Subcutaneous adipose tissue (tissue), 4 donors: Measurements from ENCODE around the gene FBN3. TPM values are rescaled to one million over a fixed set of nuclear protein-coding genes. Genes with fewer than 3 reads are reported as not detected.

ENCODE experiments used
- total RNA-seq, 4 donors: library from RNA; depleted of rRNA; stranded (reverse); fragments of >200 nt; gene quantifications; one replicate each; pipeline ENCODE4 v1.1.0, GENCODE V29; 2016
- TF ChIP-seq, protein P1 (sequence below): fragments of 450-650 bp; IDR thresholded peaks from one replicate; pipeline ENCODE4 v1.5.1; 2016; ENCODE audit warnings: low read depth, mild to moderate bottlenecking, control low read depth, antibody characterized with exemption, moderate library complexity

Gene FBN3
- total RNA-seq, 4 donors from 2014 or later = not detected

DNA sequence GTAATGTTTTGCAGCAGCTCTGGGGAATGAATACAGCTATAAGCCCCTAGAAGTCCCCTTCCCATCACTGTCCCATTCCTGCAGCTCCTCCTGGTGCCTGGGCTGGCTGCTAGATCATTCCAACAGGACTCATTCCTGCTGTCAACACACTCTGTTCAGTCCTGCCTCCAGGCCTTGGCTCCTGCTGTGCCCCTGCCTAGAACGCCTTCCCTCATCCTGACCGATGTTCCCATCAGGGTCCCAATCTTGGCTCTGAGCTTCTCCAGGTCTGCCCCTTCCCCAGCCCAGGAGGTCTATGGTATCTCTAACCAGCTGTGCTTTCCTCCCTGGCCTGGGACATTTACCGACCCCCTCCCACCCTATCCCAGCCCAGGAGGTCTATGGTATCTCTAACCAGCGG, 48.1 kb downstream of the FBN3 start:
- TF ChIP-seq, protein P1, sequence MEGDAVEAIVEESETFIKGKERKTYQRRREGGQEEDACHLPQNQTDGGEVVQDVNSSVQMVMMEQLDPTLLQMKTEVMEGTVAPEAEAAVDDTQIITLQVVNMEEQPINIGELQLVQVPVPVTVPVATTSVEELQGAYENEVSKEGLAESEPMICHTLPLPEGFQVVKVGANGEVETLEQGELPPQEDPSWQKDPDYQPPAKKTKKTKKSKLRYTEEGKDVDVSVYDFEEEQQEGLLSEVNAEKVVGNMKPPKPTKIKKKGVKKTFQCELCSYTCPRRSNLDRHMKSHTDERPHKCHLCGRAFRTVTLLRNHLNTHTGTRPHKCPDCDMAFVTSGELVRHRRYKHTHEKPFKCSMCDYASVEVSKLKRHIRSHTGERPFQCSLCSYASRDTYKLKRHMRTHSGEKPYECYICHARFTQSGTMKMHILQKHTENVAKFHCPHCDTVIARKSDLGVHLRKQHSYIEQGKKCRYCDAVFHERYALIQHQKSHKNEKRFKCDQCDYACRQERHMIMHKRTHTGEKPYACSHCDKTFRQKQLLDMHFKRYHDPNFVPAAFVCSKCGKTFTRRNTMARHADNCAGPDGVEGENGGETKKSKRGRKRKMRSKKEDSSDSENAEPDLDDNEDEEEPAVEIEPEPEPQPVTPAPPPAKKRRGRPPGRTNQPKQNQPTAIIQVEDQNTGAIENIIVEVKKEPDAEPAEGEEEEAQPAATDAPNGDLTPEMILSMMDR = no peak

DNA sequence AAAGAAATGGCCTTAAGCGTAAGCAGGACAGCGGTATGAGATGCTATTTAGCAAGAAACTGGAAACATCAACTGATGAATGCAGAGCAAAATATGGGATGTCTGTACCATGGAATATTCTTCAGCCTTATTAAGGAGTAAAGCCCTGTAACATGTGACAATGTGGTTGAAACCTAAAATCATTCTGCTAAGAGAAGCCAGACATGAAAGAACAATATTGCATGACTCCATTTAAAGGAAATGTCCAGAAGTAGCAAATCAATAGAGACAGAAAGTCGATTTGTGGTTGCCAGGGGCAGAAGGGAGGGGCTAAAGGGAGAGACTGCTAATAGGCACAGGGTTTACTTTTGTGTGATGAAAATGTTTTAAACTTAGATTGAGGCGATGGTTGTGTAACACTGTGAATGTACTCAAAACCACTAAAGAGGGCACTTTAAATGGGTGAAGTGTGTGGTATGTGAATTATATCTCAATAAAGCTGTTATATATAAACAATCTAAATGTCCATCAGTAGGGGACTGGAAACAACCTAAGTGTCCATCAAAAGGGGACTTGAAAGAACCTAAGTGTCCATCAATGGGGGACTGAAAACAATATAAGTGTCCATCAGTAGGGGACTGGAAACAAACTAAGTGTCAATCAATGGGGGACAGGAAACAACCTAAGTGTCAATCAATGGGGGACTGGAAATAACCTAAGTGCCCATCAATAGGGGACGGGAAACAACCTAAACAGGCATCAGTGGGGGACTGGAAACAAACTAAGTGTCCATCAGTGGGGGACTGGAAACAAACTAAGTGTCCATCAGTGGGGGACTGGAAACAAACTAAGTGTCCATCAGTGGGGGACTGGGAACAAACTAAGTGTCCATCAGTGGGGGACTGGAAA, 51.5 kb downstream of the FBN3 start:
- TF ChIP-seq, protein P1 = no peak

DNA sequence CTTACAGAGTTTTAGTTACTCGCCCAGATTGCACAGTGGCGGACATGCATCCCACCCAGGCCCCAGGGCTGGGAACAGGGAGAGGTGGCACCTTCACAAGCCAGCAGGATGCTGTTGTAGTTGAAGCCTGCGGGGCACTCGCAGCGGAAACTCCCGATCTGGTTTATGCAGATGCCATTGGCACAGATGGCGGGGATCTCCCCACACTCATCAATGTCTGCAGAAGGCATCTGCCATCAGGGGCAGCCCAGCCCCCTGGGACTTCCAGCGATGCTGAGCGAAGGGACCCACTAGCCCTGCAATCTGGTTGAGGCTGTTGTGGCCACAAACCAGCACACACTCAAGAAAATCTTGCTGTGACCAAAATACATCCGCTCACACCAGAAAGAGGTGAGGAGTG, 52.2 kb downstream of the FBN3 start:
- TF ChIP-seq, protein P1 = no peak

DNA sequence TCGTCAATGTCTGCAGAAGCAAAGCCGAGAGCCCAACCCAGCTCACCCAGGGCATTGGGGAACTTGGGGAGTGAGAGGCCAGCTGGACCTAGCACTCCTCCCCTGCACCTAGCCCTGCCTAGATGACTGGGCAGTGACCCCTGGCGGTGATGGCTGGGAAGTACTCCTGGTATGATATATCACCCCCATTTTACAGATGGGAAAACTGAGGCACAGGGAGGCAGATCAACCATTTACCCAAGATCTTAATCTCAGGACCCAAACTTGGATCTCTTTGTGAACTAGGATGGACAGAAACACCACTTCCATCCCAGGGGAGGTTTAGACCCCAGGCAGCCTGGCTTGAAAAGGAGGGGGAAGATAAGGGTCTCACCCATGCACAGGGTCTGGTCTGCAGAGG, 53.3 kb downstream of the FBN3 start:
- TF ChIP-seq, protein P1 = no peak

DNA sequence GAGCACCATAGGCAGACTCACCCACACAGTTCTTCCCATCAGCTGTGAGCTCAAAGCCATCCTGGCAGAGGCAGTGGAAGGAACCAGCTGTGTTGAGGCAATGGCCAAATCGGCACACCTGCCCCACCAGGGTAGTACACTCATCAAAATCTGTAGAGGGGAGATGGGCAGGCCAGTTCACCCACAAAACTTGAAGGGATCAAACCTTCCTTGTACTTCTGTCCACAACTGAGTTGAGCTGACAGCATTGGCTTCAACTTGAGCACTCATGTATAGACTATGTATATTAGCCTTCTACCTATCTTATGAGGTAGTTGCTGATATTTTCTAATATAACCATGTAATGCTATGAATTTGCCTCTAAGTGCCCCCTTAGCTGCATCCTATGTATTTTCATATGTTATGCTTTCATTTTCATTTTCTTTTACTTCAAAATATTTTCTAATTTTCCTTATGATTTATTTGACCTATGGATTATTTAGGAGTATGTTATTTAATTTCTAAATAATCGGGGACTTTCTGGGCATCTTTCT, 54.0 kb downstream of the FBN3 start:
- TF ChIP-seq, protein P1 = no peak

DNA sequence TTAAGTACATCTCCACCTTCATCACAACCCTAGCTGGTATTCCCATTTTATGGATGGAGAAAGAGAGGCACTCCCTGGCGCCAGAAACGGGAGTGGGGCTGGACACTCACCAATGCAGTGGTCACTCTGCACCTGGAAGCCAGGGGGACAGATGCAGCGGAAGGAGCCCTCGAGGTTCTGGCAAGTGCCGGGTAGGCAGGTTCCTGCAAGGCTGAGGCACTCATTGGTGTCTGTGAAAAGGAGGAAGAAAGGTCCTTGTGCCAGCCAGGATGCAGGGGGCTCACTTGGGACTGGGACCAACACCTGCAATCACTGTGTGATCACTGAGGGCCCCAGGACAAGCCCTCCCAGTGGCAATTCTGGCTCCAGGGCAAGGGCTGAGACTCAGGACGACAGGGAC, 55.1 kb downstream of the FBN3 start:
- TF ChIP-seq, protein P1 = no peak

DNA sequence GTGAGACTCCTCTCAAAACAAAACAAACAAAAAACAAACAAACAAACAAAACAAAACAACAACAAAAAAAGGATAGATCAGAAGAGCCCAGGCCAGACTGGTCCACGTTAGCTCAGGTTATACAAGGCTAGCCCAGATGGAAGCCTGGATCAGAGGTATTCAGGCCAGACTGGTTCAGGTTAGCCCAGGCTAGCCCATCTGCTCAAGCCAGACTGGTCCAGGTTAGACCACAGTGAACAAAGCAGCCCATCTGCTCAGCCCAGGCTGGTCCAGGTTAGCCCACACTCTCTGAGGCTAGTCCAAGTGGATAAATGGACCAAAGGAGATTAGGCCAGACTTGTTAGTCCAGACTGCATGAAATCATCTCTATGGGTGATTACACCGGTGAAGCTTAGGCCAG, 55.7 kb downstream of the FBN3 start:
- TF ChIP-seq, protein P1 = no peak
